HG02759 (cell line): ENCODE data around the gene KRT3.

Experiments
- ATAC-seq: cut with Tn5 transposase; IDR thresholded peaks from one replicate; pipeline ENCODE4 v1.9.1; 2021; ENCODE audit warnings: mild to moderate bottlenecking, moderate library complexity; ENCODE audit not compliant: unreplicated experiment

KRT3 gene

DNA sequence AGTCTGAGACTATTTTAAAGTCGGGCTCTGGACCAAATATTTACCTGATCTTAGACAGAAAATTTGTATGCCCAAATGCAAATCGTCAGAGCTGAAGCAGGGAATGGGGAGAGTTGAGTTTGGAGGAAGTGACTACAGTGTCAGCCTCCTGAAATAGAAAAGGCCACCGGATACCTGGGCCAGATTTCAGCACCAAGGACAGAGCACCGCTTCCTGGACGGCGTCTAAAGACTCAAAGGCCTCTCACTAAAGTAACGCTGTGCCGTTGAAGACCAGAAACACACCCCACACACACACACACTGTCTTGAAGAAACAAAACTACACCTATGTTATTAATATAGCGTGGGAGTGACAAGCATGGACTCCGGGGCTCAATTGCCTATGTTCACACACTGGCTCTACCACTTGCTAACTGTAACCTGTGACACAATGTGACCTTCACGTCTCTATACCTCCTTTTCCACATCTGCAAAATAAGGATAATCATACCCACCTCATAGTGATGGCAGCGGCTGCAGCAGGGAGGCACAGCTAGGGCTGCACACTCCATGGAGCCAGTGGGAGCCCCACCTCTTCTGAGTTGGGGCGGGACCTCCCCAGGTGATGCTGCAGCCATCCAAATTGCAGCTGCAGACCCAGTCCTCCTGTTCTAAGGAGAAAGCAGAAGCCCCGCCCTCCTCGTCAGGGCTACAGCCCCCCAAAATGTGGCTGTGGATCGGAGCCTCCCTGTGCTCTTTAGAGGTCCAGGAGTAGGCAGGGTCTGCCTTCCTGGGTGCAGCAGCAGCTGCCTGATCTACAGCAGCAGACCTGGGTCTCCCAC, 54.3 kb downstream of the KRT3 start:
- ATAC-seq, result no peak

DNA sequence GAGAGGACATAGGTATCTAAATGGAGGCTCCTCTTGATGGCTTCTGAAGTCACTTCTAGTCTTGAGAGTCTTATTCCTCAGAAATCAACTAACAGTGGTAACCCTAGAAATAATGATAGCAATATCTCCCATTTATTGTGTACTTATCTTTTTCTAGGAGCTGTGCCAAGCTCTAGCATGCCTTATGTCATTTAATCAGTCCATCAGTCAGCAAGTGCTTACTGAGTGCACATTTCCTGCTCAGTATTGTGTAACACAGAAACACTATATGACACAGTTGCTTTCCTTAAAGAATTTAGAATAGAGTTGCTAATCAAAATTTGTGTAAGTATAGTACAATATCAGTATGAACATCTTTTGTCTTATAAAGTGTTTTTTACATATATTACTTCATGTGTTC, 55.3 kb downstream of the KRT3 start:
- no peak for ATAC-seq

DNA sequence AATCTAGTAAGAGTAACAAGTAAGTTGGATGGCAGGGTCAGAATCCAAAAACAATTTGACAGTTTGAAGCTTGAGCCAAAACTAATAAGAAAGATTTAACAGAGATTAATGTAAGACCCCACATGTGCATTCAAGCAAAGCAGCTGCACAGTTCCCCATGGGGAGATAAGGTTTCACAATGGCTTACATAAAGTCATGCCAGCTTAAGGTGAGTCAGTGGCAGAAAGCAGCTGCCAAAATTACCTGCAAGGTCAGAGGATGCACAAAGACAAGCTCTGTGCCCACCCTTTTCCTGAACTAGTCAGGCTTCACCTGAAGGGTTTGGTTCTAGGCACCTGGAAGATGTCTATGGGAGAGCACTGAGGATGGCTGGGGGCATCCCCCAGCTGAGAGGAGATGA, 56.0 kb downstream of the KRT3 start:
- no peak for ATAC-seq
